KMS-11 (cell line): ENCODE measurements around the gene RTN4RL1.

Experiments
- H2AFZ ChIP-seq: fragments of 200-600 bp; sonication (generic); 2 replicates; pipeline ENCODE4 v1.6.1; 2016; ENCODE audit warnings: antibody characterized with exemption, mixed run types, low read depth
- H3K27ac ChIP-seq: fragments of 200-600 bp; sonication (generic); 2 replicates; pipeline ENCODE4 v1.6.1; 2016; ENCODE audit warnings: mild to moderate bottlenecking, mixed run types
- H3K27me3 ChIP-seq: fragments of 200-600 bp; sonication (generic); 2 replicates; pipeline ENCODE4 v1.6.1; 2017; ENCODE audit warnings: mild to moderate bottlenecking, low read depth, mixed run types, moderate library complexity; ENCODE audit not compliant: insufficient read depth
- H3K36me3 ChIP-seq: fragments of 200-600 bp; sonication (generic); 2 replicates; pipeline ENCODE4 v1.6.1; 2017; ENCODE audit warnings: mild to moderate bottlenecking, mixed run types; ENCODE audit not compliant: insufficient read depth
- H3K4me1 ChIP-seq: fragments of 200-600 bp; sonication (generic); 2 replicates; pipeline ENCODE4 v1.6.1; 2016; ENCODE audit warnings: mild to moderate bottlenecking, low read depth, mixed run types; ENCODE audit not compliant: poor library complexity, severe bottlenecking
- H3K4me2 ChIP-seq: fragments of 200-600 bp; sonication (generic); 2 replicates; pipeline ENCODE4 v1.7.0; 2016; ENCODE audit warnings: mild to moderate bottlenecking, mixed run types
- H3K4me3 ChIP-seq: fragments of 200-600 bp; sonication (generic); IDR thresholded peaks from 2 replicates; pipeline ENCODE4 v1.6.1; 2017; ENCODE audit warnings: low read depth, low read length, mixed read lengths; ENCODE audit not compliant: insufficient read depth
- H3K79me2 ChIP-seq: fragments of 200-600 bp; sonication (generic); 2 replicates; pipeline ENCODE4 v1.6.1; 2016; ENCODE audit warnings: low read depth, mixed run types; ENCODE audit not compliant: insufficient read depth
- H3K9ac ChIP-seq: fragments of 200-600 bp; sonication (generic); 2 replicates; pipeline ENCODE4 v1.6.1; 2016; ENCODE audit warnings: mild to moderate bottlenecking, mixed run types
- H4K20me1 ChIP-seq: fragments of 200-600 bp; sonication (generic); 2 replicates; pipeline ENCODE4 v1.6.1; 2016; ENCODE audit warnings: mild to moderate bottlenecking, mixed run types; ENCODE audit not compliant: insufficient read depth
- CTCF ChIP-seq: fragments of 200-600 bp; sonication (generic); conservative IDR thresholded peaks from 2 replicates; pipeline ENCODE4 v1.6.1; 2017; ENCODE audit warnings: low read depth, mild to moderate bottlenecking, antibody characterized with exemption, low read length, moderate library complexity, mixed read lengths

The RTN4RL1 gene

GRCh38 chr17:1906662-1907101, 118.5 kb downstream of the RTN4RL1 start:
- H3K4me2 ChIP-seq: no peak overlapping the region
- H3K4me1 ChIP-seq: no peaks in the 10 kb centered on the region
- no peak overlapping the region for H3K4me3 ChIP-seq
- no peaks in the 10 kb centered on the region for H4K20me1 ChIP-seq
- no peak overlapping the region for H3K27ac ChIP-seq
- H3K36me3 ChIP-seq: no peaks in the 10 kb centered on the region
- H3K27me3 ChIP-seq: peaks cover 12% of the 10 kb centered on the region; the same call in 1 of the 2 replicates
- no peak overlapping the region for H3K9ac ChIP-seq
- no peak overlapping the region for H2AFZ ChIP-seq
- no peaks in the 10 kb centered on the region for H3K79me2 ChIP-seq
- TF ChIP-seq CTCF: no peak

- Histone ChIP-seq H3K9ac (no peak overlapping the region), H3K36me3 (no peaks in the 10 kb centered on the region), H3K4me1 (no peaks in the 10 kb centered on the region), H4K20me1 (no peaks in the 10 kb centered on the region), H2AFZ (no peak overlapping the region), H3K79me2 (no peaks in the 10 kb centered on the region), H3K4me3 (no peak overlapping the region), H3K27ac (no peak overlapping the region), H3K27me3 (peaks cover 6% of the 10 kb centered on the region; the same call in 1 of the 2 replicates), H3K4me2 (no peak overlapping the region)
- TF ChIP-seq CTCF: no peak
Measured at GRCh38 chr17:1905190-1905913, 119.8 kb downstream of the RTN4RL1 start.

- Histone ChIP-seq H3K9ac (no peak overlapping the region), H3K36me3 (no peaks in the 10 kb centered on the region), H3K4me2 (no peak overlapping the region), H3K79me2 (no peaks in the 10 kb centered on the region), H3K27ac (no peak overlapping the region), H4K20me1 (no peaks in the 10 kb centered on the region), H2AFZ (no peak overlapping the region), H3K4me3 (no peak overlapping the region), H3K27me3 (peaks cover 2% of the 10 kb centered on the region; the same call in 1 of the 2 replicates), H3K4me1 (no peaks in the 10 kb centered on the region)
- no peak for TF ChIP-seq CTCF
Measured at GRCh38 chr17:1904273-1905182, 120.6 kb downstream of the RTN4RL1 start.

- H3K9ac ChIP-seq: no peak overlapping the region
- H3K27me3 ChIP-seq: no peaks in the 10 kb centered on the region
- H3K4me3 ChIP-seq: no peak overlapping the region
- no peaks in the 10 kb centered on the region for H3K79me2 ChIP-seq
- no peaks in the 10 kb centered on the region for H4K20me1 ChIP-seq
- H3K27ac ChIP-seq: no peak overlapping the region
- H3K4me1 ChIP-seq: peaks cover 15% of the 10 kb centered on the region
- no peak overlapping the region for H3K4me2 ChIP-seq
- H3K36me3 ChIP-seq: no peaks in the 10 kb centered on the region
- TF ChIP-seq CTCF: no peak
- H2AFZ ChIP-seq: no peak overlapping the region
Measured at GRCh38 chr17:1899403-1900000, 125.6 kb downstream of the RTN4RL1 start.
